Tibial nerve (tissue), 4 donors: ENCODE data around the gene SLC31A2.

Source experiments
- CTCF ChIP-seq, 5 experiments: fragments of 200-600 bp in 3 of 5; fragments of 450-650 bp in 2 of 5; sonication (generic) in 3 of 5; IDR thresholded peaks; one replicate each; pipeline ENCODE4 v1.5.1; 2016 to 2019; ENCODE audit warnings: antibody characterized with exemption in 5 of 5, mild to moderate bottlenecking in 3 of 5, moderate library complexity in 2 of 5
- EP300 ChIP-seq, 2 donors: sonication (generic); formaldehyde crosslinking; IDR thresholded peaks; one replicate each; pipeline ENCODE4 v1.6.1; 2017; ENCODE audit warnings: antibody characterized with exemption in 2 of 2, mild to moderate bottlenecking in 1 of 2
- POLR2A ChIP-seq, 2 donors: fragments of 450-650 bp; IDR thresholded peaks; one replicate each; pipeline ENCODE4 v1.6.1; 2017; ENCODE audit warnings: antibody characterized with exemption in 2 of 2, mild to moderate bottlenecking in 2 of 2, moderate library complexity in 2 of 2

GRCh38 chr9:113158446-113158845, 7.6 kb downstream of the SLC31A2 start:
- TF ChIP-seq EP300 (IDR thresholded peaks at IDR 0.05) (no peak), CTCF (IDR thresholded peaks at IDR 0.05) (no peak), POLR2A (IDR thresholded peaks at IDR 0.05) (no peak)
